ENCODE data around the gene PLCH2.

The PLCH2 gene

GRCh38 chr1:2501041-2501819, 25.1 kb downstream of the PLCH2 start:
- DNase-seq: no peak
- ATAC-seq: no peak

- DNase-seq (no peak), ATAC-seq (no peak)
Measured at GRCh38 chr1:2501820-2502119, 25.7 kb downstream of the PLCH2 start.

DNA sequence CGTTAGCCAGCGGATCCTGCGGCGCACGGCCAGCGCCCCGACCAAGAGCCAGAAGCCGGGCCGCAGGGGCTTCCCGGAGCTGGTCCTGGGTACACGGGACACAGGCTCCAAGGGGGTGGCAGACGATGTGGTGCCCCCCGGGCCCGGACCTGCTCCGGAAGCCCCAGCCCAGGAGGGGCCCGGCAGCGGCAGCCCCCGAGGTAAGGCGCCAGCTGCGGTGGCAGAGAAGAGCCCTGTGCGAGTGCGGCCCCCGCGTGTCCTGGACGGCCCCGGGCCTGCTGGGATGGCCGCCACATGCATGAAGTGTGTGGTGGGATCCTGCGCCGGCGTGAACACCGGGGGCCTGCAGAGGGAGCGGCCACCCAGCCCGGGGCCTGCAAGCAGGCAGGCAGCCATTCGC, 26.1 kb downstream of the PLCH2 start:
- ATAC-seq (no peak), DNase-seq (no peak)

DNA sequence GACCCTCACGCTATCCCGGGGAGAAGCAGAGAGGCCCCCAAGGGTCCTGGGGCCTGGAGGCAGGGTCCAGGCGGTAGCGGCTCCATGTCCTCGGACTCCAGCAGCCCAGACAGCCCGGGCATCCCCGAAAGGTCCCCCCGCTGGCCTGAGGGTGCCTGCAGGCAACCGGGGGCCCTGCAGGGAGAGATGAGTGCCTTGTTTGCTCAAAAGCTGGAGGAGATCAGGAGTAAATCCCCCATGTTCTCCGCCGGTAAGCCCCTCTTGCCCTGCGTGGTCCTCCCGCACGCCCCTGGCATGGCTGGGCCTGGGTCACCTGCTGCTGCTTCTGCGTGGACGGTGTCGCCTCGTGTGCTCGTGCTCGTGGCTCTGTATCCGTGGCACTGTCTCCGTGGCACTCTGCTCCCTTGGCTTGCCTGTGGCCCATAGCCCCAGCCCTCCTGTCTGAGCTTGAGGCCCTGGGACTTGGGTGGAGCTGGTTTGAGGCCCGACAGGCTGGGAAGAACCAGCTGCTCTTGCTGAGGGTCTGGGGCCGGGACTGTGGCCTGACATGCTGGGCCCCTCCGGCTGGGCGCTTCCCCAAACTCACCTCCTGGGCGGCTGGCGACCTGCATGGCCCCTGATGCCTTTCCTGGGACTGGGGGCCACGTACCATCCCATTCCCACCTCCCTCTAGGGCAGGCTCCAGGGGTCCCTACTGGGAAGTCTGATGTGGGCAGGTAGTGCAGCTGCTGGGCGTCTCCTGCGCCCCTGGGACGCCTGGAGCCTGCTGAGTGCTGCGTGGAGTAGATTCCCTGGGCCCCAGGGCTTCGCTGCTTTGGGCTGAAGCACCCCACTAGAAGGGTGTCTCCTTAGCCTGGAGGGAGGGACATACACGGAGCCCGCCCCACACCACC, 26.8 kb downstream of the PLCH2 start:
- DNase-seq (no peak), ATAC-seq (no peak)

DNA sequence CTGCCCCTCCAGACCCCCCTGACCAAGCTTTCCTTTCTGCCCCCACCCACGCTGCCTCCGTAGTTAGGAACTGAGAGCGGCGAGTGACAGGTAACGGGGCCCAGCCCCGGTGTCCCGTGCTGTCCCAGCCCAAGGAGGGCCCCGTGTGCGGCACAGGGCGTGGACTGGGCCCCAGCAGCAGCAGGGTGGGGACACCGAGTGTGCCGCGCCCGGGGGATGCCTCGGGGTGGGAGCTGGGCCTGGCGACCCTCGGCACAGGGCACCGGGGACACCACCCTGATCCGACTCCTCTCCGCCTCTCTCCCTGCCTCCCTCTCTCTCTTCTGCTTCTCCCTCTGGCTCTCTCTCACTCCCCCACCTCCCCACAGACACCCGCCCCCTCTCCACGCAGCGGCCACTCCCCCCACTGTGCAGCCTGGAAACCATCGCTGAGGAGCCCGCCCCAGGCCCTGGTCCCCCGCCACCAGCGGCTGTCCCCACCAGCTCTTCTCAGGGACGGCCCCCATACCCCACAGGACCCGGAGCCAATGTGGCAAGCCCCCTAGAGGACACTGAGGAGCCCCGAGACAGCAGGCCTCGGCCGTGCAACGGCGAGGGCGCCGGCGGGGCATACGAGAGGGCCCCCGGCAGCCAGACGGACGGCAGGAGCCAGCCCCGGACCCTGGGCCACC, 27.6 kb downstream of the PLCH2 start:
- ATAC-seq: no peak
- no peak for DNase-seq

DNA sequence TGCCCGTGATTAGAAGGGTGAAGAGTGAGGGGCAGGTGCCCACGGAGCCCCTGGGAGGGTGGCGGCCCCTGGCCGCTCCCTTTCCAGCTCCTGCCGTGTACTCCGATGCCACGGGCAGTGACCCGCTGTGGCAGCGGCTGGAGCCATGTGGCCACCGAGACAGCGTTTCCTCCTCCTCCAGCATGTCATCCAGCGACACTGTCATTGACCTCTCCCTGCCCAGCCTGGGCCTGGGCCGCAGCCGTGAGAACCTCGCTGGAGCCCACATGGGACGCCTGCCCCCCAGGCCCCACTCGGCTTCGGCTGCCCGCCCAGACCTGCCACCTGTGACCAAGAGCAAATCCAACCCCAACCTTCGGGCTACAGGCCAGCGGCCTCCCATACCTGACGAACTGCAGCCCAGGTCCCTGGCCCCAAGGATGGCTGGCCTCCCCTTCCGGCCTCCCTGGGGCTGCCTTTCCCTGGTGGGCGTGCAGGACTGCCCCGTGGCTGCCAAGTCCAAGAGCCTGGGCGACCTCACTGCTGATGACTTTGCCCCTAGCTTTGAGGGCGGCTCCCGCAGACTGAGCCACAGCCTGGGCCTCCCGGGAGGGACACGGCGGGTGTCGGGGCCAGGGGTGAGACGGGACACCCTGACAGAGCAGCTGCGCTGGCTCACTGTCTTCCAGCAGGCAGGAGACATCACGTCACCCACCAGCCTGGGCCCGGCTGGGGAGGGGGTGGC, 28.3 kb downstream of the PLCH2 start:
- ATAC-seq (no peak), DNase-seq (no peak)

GRCh38 chr1:2504949-2505272, 28.8 kb downstream of the PLCH2 start:
- no peak for DNase-seq

DNA sequence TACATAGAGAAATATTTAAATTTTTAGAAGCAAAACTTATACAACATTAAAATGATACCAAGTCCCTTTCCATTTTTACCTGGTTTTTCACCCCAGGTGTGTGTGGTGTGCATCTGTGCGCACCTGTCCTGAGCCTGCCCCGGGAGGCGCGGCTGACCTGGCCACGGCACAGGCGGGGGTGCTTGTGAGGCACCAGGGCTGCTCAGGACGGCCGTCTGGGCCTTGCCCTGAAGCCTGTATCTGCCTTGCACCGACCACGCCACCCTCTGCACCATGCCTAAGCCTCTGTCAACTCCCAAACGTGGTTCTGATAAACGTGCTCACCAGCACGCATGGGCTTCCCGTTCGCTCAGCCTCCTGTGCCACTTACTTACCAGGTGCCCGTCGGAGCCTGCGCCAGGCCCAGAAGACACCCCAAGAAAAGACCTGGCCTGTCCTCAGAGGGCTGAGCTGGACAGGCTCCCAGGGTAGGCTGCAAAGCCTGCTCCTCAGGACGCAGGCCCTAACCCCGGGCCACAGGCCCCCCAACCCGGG, 29.4 kb downstream of the PLCH2 start:
- ATAC-seq (peak; percentile 6), DNase-seq (no peak)

More at GRCh38 chr1:2504949-2505272, 28.8 kb downstream of the PLCH2 start:
- ATAC-seq: no peak

DNA sequence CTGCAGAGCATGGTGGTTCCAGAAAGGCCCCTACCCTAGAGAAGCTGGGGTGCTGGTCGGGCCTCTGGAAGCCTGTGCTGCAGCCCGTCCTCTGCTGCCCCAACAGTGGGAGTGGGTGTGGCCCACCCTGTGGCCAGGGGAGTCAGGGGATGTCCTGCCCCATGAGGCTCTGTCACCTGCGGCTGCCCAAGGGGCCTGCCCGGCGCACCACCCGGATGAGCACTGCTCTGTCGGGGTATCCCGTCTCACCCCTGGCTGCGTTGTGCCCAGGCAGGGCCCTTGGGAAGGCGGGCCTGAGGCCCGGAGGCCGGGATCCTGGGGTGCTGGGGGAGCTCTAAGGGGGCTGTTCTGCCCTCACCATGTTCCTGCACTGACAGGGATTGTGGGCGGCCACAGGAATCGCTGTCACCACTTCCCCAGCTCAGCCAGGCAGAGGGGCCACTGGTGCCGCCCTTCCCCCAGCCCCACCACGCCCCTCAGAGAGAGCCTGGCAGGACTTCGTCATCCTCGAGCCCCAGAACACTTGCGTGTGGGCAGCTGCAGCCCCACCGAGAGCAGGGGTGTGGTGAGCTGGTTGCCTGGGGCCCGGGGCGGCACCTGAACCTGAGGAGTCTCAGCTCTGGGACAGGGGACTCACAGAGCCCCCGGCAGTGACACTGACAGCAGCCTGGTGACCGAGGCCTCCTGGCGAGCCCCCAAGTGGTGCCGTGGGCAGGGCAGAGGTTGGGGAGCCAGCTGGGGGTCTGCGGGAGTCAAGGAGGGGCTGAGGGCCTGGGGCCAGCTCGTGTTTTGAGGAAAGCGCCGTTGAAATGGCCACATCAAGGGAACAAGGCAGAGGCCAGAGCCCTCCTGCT, 30.1 kb downstream of the PLCH2 start:
- DNase-seq (no peak), ATAC-seq (no peak)

GRCh38 chr1:2506901-2507565, 30.9 kb downstream of the PLCH2 start:
- DNase-seq (no peak), ATAC-seq (no peak)

- ATAC-seq (peak; percentile 10), DNase-seq (no peak)
Measured at GRCh38 chr1:2507744-2508155, 31.7 kb downstream of the PLCH2 start.

- DNase-seq: no peak
- no peak for ATAC-seq
Measured at GRCh38 chr1:2508180-2508579, 32.1 kb downstream of the PLCH2 start.

DNA sequence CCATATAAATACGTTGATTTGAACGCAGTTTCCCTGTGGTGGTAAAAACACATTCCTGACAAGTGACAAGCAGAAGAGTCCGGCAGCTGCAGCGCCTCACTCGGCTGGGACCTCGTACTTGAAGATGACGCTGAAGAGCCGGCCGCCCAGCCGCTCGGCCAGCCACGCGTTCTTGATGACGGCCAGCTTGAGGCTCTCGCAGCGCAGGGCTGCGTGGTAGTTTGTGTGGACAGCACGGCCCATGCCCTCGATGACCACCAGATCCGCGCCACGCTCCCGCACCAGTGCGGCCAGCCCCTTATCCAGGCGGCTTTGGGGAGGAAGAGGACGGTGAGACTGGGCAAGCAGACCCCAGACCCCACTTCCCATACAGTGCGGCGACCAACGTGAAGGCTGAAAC, 32.7 kb downstream of the PLCH2 start:
- ATAC-seq (no peak), DNase-seq (no peak)

DNA sequence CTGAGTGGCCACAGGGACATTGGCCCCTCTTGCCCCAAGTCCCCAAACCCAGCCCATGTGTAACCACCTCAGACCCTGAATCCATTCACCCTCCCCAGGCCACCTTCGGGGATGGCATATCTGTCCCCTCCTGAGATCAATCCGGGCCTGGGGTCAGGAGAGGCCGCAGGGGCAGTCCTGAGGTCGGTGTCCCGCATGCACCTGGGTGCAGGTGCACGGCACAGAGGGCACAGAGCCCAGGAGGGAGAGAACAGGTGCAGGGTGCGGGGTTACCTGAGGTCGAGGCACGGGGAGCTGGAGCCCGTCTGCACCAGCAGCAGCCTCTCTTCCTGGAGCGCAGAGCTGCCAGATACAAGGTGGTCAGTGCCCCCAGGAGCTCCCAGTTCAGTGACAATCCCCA, 33.5 kb downstream of the PLCH2 start:
- no peak for ATAC-seq

GRCh38 chr1:2510366-2511155, 34.5 kb downstream of the PLCH2 start:
- ATAC-seq: no peak
- DNase-seq: no peak

More for the DNA sequence above, 33.5 kb downstream of the PLCH2 start:
- no peak for DNase-seq

DNA sequence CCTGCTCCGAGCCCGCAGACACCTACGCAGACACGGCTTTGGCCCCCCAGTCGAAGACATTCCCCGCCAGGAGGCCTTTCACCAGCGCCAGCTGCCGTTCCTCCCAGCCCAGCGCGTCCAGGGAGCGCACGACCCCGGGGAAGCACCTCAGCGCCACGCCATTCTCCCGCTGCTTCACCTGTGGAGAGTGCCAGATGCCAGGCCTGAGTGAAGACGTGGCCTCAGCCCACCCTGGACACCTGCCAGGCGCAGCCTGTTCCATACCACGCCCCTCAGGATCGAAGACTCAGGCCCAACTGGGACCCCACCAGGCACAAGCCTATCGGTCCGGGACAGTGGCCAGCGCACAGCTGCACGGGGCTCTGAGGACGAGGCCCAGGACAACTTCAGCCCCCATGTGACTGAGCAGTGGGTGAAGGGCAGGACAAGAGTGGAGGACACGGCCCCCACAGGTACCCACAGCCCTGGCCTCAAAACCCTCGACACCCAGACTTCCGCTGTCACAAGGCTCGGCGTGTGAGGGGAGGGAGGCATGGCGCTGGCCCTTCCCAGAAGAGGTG, 36.9 kb downstream of the PLCH2 start:
- DNase-seq (no peak), ATAC-seq (no peak)

GRCh38 chr1:2513939-2514652, 38.0 kb downstream of the PLCH2 start:
- no peak for ATAC-seq

GRCh38 chr1:2514863-2515762, 39.0 kb downstream of the PLCH2 start:
- DNase-seq (no peak), ATAC-seq (no peak)

More at GRCh38 chr1:2513939-2514652, 38.0 kb downstream of the PLCH2 start:
- DNase-seq: no peak

All from stimulated activated naive CD8-positive, alpha-beta T cell treated with anti-CD3 and anti-CD28 coated beads, Interleukin-15, Interleukin-2, amounts not matched to agents 100 U/mL and 50 U/mL, for 24 hours (primary cell).